A549 treated with DMSO at 1 μM for 4 hours (cell line): ENCODE data around the gene SYNE3. TPM values are rescaled to one million over a fixed set of nuclear protein-coding genes. Genes with fewer than 3 reads are reported as not detected.

Source experiments
- total RNA-seq: library from RNA; stranded (reverse); fragments of 200-300 nt; extraction: Qiagen RNA extraction; gene quantifications from 5 replicates; pipeline ENCODE4 v1.2.3, GENCODE V29; 2022; ENCODE audit warnings: low read depth

Gene SYNE3
- total RNA-seq, result 0.17 to 0.45 TPM (median 0.26 TPM) in 5 replicates

GRCh38 chr14:95516554-95517181, at the start of gene SYNE3:
SYNE3 (minus strand) TSS chr14:95516650; CDS start chr14:95475821, 40,829 bp downstream.

GRCh38 chr14:95534299-95535225, 18.1 kb upstream of the SYNE3 start, which contains the start of gene GLRX5:
GLRX5 (plus strand) TSS chr14:95535050; CDS start chr14:95535090, 40 bp downstream.

Other genes with a start within 250 kb of the SYNE3 start
- 4.3 to 6.2 TPM (median 5.8 TPM) in 5 replicates for gene CLMN, start 196.7 kb downstream of the SYNE3 start, total RNA-seq
- 55.3 to 80.4 TPM (median 74.6 TPM) in 5 replicates for gene GLRX5, start 18.4 kb upstream of the SYNE3 start, total RNA-seq
- not detected in 5 replicates for gene TCL1B, start 169.8 kb upstream of the SYNE3 start, total RNA-seq
- not detected in 5 replicates for gene TCL1A, start 197.5 kb upstream of the SYNE3 start, total RNA-seq